SK-N-SH (cell line): Measurements from ENCODE around the gene LARGE1. TPM values are rescaled to one million over a fixed set of nuclear protein-coding genes. Genes with fewer than 3 reads are reported as not detected.

Source experiments
- CTCF ChIA-PET: fragments of 300-600, 350-600 bp; formaldehyde crosslinking; extraction: SDS; loops from one replicate; lab custom pipeline; 2021; lab: Yijun Ruan, JAX
- POLR2A ChIA-PET: fragments of 350-600 bp; sonication (Branson Sonifier 250); formaldehyde crosslinking; extraction: SDS; loops from one replicate; lab custom pipeline; 2020; ENCODE audit warnings: antibody characterized with exemption, inconsistent platforms; lab: Yijun Ruan, JAX
- DNase-seq: peaks from one replicate; pipeline ENCODE4 v3.0.0; 2012
- H2AFZ ChIP-seq: fragments of 200-600 bp; sonication (generic); 2 replicates; pipeline ENCODE4 v1.8.1; 2016; ENCODE audit warnings: antibody characterized with exemption, mild to moderate bottlenecking, low read depth
- H3F3A ChIP-seq: fragments of 200-600 bp; sonication (generic); replicated peaks from 2 replicates; pipeline ENCODE3; 2016; ENCODE audit warnings: antibody characterized with exemption, mild to moderate bottlenecking; ENCODE audit not compliant: insufficient read depth
- H3K27ac ChIP-seq, 2 experiments: fragments of 200-500 bp in 1 of 2; fragments of 200-600 bp in 1 of 2; sonication (Bioruptor generic) in 1 of 2; sonication (generic), shearing (Covaris generic) in 1 of 2; 2 replicates each; pipeline versions ENCODE4 v1.5.1 to v1.6.1; 2014 to 2016; ENCODE audit warnings: low read depth in 2 of 2, inconsistent platforms in 1 of 2, low read length in 1 of 2, mild to moderate bottlenecking in 1 of 2, mixed read lengths in 1 of 2
- H3K27me3 ChIP-seq: fragments of 200-600 bp; sonication (generic), shearing (Covaris generic); 2 replicates; pipeline ENCODE4 v1.6.1; 2016; ENCODE audit warnings: mixed run types; ENCODE audit not compliant: insufficient read depth
- H3K36me3 ChIP-seq, 2 experiments: fragments of 200-500 bp in 1 of 2; fragments of 200-600 bp in 1 of 2; sonication (Bioruptor generic) in 1 of 2; sonication (generic) in 1 of 2; replicated peaks in 1 of 2; 2 replicates each; pipeline versions ENCODE3 to v1.5.1; 2014 to 2016; ENCODE audit warnings: low read length in 1 of 2, mild to moderate bottlenecking in 1 of 2; ENCODE audit not compliant: insufficient read depth in 2 of 2, control insufficient read depth in 1 of 2
- H3K4me1 ChIP-seq, 2 experiments: fragments of 200-500 bp in 1 of 2; fragments of 200-600 bp in 1 of 2; sonication (Bioruptor generic) in 1 of 2; sonication (generic), shearing (Covaris generic) in 1 of 2; 2 replicates each; pipeline versions ENCODE4 v1.5.1 to v1.6.1; 2014 to 2016; ENCODE audit warnings: low read depth in 1 of 2, low read length in 1 of 2, mixed run types in 1 of 2; ENCODE audit not compliant: insufficient read depth in 2 of 2, control insufficient read depth in 1 of 2
- H3K4me2 ChIP-seq: fragments of 200-600 bp; sonication (generic), shearing (Covaris generic); 2 replicates; pipeline ENCODE4 v1.6.1; 2017; ENCODE audit warnings: mixed run types
- H3K4me3 ChIP-seq, 2 experiments: fragments of 200-500 bp in 1 of 2; fragments of 200-600 bp in 1 of 2; sonication (Bioruptor generic) in 1 of 2; sonication (generic), shearing (Covaris generic) in 1 of 2; 2 replicates each; pipeline versions ENCODE4 v1.5.1 to v1.8.1; 2014 to 2016; ENCODE audit warnings: low read depth in 2 of 2, inconsistent platforms in 1 of 2, low read length in 1 of 2, mild to moderate bottlenecking in 1 of 2, mixed read lengths in 1 of 2, moderate library complexity in 1 of 2
- H3K79me2 ChIP-seq: fragments of 200-600 bp; sonication (generic); 2 replicates; pipeline ENCODE4 v1.8.1; 2017; ENCODE audit warnings: mild to moderate bottlenecking; ENCODE audit not compliant: insufficient read depth
- H3K9ac ChIP-seq: fragments of 200-600 bp; sonication (generic); 2 replicates; pipeline ENCODE4 v1.6.1; 2017; ENCODE audit warnings: mixed run types
- H3K9me2 ChIP-seq: fragments of 200-600 bp; sonication (generic); 2 replicates; pipeline ENCODE4 v1.6.1; 2017; ENCODE audit warnings: mixed run types
- H3K9me3 ChIP-seq: fragments of 200-600 bp; sonication (generic); 2 replicates; pipeline ENCODE4 v1.6.1; 2017; ENCODE audit warnings: mixed run types, mild to moderate bottlenecking, moderate library complexity
- H4K20me1 ChIP-seq: fragments of 200-600 bp; sonication (generic); 2 replicates; pipeline ENCODE4 v1.6.1; 2017; ENCODE audit warnings: mild to moderate bottlenecking, mixed run types; ENCODE audit not compliant: insufficient read depth
- CTCF ChIP-seq: fragments of 200-600 bp; sonication (generic); IDR thresholded peaks from 2 replicates; pipeline ENCODE4 v1.6.1; 2017; ENCODE audit warnings: antibody characterized with exemption, mild to moderate bottlenecking, moderate library complexity
- EZH2phosphoT487 ChIP-seq: fragments of 200-600 bp; sonication (generic); IDR thresholded peaks from 2 replicates; pipeline ENCODE4 v1.6.1; 2017; ENCODE audit warnings: low read depth, mixed run types, mild to moderate bottlenecking, antibody characterized with exemption, moderate library complexity, borderline replicate concordance
- FOSL2 ChIP-seq: IDR thresholded peaks from 2 replicates; pipeline ENCODE4 v1.4.0; 2012; ENCODE audit warnings: low read depth, mild to moderate bottlenecking, moderate library complexity, borderline replicate concordance
- FOXM1 ChIP-seq: IDR thresholded peaks from 2 replicates; pipeline ENCODE4 v1.4.0; 2012; ENCODE audit warnings: low read depth, mild to moderate bottlenecking
- GABPA ChIP-seq: IDR thresholded peaks from 2 replicates; pipeline ENCODE4 v1.4.0; 2012; ENCODE audit warnings: low read depth, mild to moderate bottlenecking
- GATA2 ChIP-seq: sonication (generic); formaldehyde crosslinking; IDR thresholded peaks from 2 replicates; pipeline ENCODE4 v1.5.0; 2020; ENCODE audit warnings: mild to moderate bottlenecking, missing genetic modification reagents
- JUND ChIP-seq: IDR thresholded peaks from 2 replicates; pipeline ENCODE4 v1.4.0; 2012
- MEF2A ChIP-seq: IDR thresholded peaks from 2 replicates; pipeline ENCODE4 v1.4.0; 2012; ENCODE audit warnings: low read depth, borderline replicate concordance
- MXI1 ChIP-seq: IDR thresholded peaks from 2 replicates; pipeline ENCODE4 v1.6.1; 2012; ENCODE audit warnings: mild to moderate bottlenecking, low read depth, low read length, improper control_type of control experiment
- RAD21 ChIP-seq: IDR thresholded peaks from 2 replicates; pipeline ENCODE4 v1.6.1; 2012; ENCODE audit warnings: mild to moderate bottlenecking, low read length
- RCOR1 ChIP-seq: fragments of 150-350 bp; IDR thresholded peaks from 2 replicates; pipeline ENCODE4 v1.6.1; 2017; ENCODE audit warnings: antibody characterized with exemption, low read length
- REST ChIP-seq: IDR thresholded peaks from 2 replicates; pipeline ENCODE4 v1.6.1; 2012; ENCODE audit warnings: mild to moderate bottlenecking, low read depth, low read length, moderate library complexity
- RFX5 ChIP-seq: IDR thresholded peaks from 2 replicates; pipeline ENCODE4 v1.6.1; 2012; ENCODE audit warnings: mild to moderate bottlenecking, improper control_type of control experiment, low read length
- RXRA ChIP-seq: IDR thresholded peaks from 2 replicates; pipeline ENCODE4 v1.4.0; 2012; ENCODE audit warnings: low read depth, mild to moderate bottlenecking, borderline replicate concordance
- SIN3A ChIP-seq: IDR thresholded peaks from 2 replicates; pipeline ENCODE4 v1.6.1; 2012; ENCODE audit warnings: low read depth, mild to moderate bottlenecking, low read length, moderate library complexity, borderline replicate concordance
- SMC3 ChIP-seq: IDR thresholded peaks from 2 replicates; pipeline ENCODE4 v1.6.1; 2012; ENCODE audit warnings: low read depth, low read length, improper control_type of control experiment
- TCF12 ChIP-seq: IDR thresholded peaks from 2 replicates; pipeline ENCODE4 v1.4.0; 2012
- TEAD4 ChIP-seq: IDR thresholded peaks from 2 replicates; pipeline ENCODE4 v1.4.0; 2012; ENCODE audit warnings: mild to moderate bottlenecking, borderline replicate concordance; ENCODE audit not compliant: insufficient read depth
- YY1 ChIP-seq: IDR thresholded peaks from 2 replicates; pipeline ENCODE4 v1.4.0; 2012; ENCODE audit warnings: low read depth, mild to moderate bottlenecking
- WGBS: methylation state at CpG from one replicate; pipeline ENCODE4 v1.1.6; 2017; ENCODE audit warnings: low lambda C conversion rate; 5-methylcytosine and 5-hydroxymethylcytosine counted together
- polyA plus RNA-seq, 3 experiments: library from polyadenylated mRNA; depleted of rRNA; stranded (reverse); fragments of >200 nt; gene quantifications; 2 replicates each; pipeline ENCODE4 v1.2.3, GENCODE V29; 2012

LARGE1 gene
- polyA plus RNA-seq, 1 of the 3 experiments (the other 2 are of a cell fraction) = 1.1 TPM

- H3K4me2 ChIP-seq = no peak overlapping the region
- POLR2A ChIA-PET = no interaction called here
- no peaks in the 10 kb centered on the region for H3F3A ChIP-seq
- H4K20me1 ChIP-seq = no peaks in the 10 kb centered on the region
- no peaks in the 10 kb centered on the region for H3K79me2 ChIP-seq
- H3K36me3 ChIP-seq = no peaks in the 10 kb centered on the region
- H3K4me1 ChIP-seq = no peaks in the 10 kb centered on the region
- DNase-seq = no peak
- H3K9ac ChIP-seq = no peak overlapping the region
- H3K9me2 ChIP-seq = no peaks in the 10 kb centered on the region
- TF ChIP-seq SIN3A (no peak), JUND (no peak), MXI1 (no peak), YY1 (no peak), TEAD4 (no peak), SMC3 (no peak), CTCF (no peak), FOXM1 (no peak), GABPA (no peak), EZH2phosphoT487 (no peak), GATA2 (no peak), RAD21 (no peak), RFX5 (no peak), TCF12 (no peak), FOSL2 (no peak), RXRA (no peak), MEF2A (no peak), RCOR1 (no peak), REST (no peak)
- H3K27me3 ChIP-seq = no peaks in the 10 kb centered on the region
- H3K4me3 ChIP-seq = no peak overlapping the region
- 66% methylated on average over 7 of the region's 7 CpGs for WGBS
- no peak overlapping the region for H3K27ac ChIP-seq
- H2AFZ ChIP-seq = no peak overlapping the region
- H3K9me3 ChIP-seq = no peaks in the 10 kb centered on the region
- CTCF ChIA-PET = interaction anchor here (0.9 kb wide), 1 partner anchor 12 kb away, joined by 3 read pairs; no protein-coding TSS in a partner anchor
Measured at GRCh38 chr22:33745501-33745900, 174.8 kb downstream of the LARGE1 start.
